ENCODE measurements around the gene NAP1L1.

GRCh38 chr12:76006028-76006925 lies 78.2 kb downstream of the NAP1L1 start:
- no peak for TF ChIP-seq CTCF (IDR thresholded peaks at IDR 0.05; ENCODE audit: low read length)
- TF ChIP-seq EZH2 (IDR thresholded peaks at IDR 0.05; ENCODE audit: borderline replicate concordance, low read length) = no peak

All from OCI-LY1 (cell line).